ENCODE measurements around the gene GNAS. TPM values are rescaled to one million over a fixed set of nuclear protein-coding genes. Genes with fewer than 3 reads are reported as not detected.

The GNAS gene
- polyA plus RNA-seq, 1 donor (not counting 4 experiments of a cell fraction or from before 2014, with no cell fraction given): 560 TPM

- TF ChIP-seq EZH2 (IDR thresholded peaks at IDR 0.05; ENCODE audit: low read length) (no peak), CTCF (optimal IDR thresholded peaks at IDR 0.05 in 1 of 3, IDR thresholded peaks at IDR 0.05 in 1 of 3, conservative IDR thresholded peaks at IDR 0.05 in 1 of 3; ENCODE audit: extremely low read depth in 1 of 3, insufficient read depth in 2 of 3, low read length in 3 of 3) (no peak)
- no peak for FAIRE-seq
- no peak overlapping the region for H3K9ac ChIP-seq (ENCODE audit: control insufficient read depth, extremely low read depth, insufficient read depth, low read length)
- H4K20me1 ChIP-seq (ENCODE audit: control insufficient read depth, extremely low read depth, insufficient read depth, low read length): no peaks in the 10 kb centered on the region
- no peak overlapping the region for H3K4me3 ChIP-seq (ENCODE audit: control insufficient read depth in 2 of 3, extremely low read depth in 1 of 3, insufficient read depth in 2 of 3, low read depth in 1 of 3, low read length in 3 of 3)
- H2AFZ ChIP-seq (ENCODE audit: control insufficient read depth, low read length): no peak overlapping the region
- H3K9me1 ChIP-seq (ENCODE audit: control insufficient read depth, extremely low read depth, insufficient read depth, low read length): no peaks in the 10 kb centered on the region
- H3K4me1 ChIP-seq (ENCODE audit: control insufficient read depth, extremely low read depth, insufficient read depth, low read length): no peaks in the 10 kb centered on the region
- peaks cover 2% of the 10 kb centered on the region for H3K27me3 ChIP-seq (ENCODE audit: control insufficient read depth, extremely low read depth, insufficient read depth, low read length)
- H3K9me3 ChIP-seq (ENCODE audit: control insufficient read depth, low read depth, low read length): no peaks in the 10 kb centered on the region
- H3K36me3 ChIP-seq (ENCODE audit: control insufficient read depth in 2 of 2, extremely low read depth in 1 of 2, insufficient read depth in 2 of 2, low read length in 2 of 2): no peaks in the 10 kb centered on the region
- DNase-seq (ENCODE audit: low read depth, low spot score): no peak
- H3K79me2 ChIP-seq (ENCODE audit: control insufficient read depth, insufficient read depth, low read length): no peaks in the 10 kb centered on the region
- dilution Hi-C loops (cut with MboI; ENCODE audit: extremely low pct_ligation_motif_present, low sequenced_read_pairs): loop anchor here (25.0 kb wide), 1 partner anchor 349 kb away; no protein-coding TSS in a partner anchor
- no peak overlapping the region for H3K27ac ChIP-seq (ENCODE audit: control insufficient read depth, insufficient read depth, low read length)
- no peak overlapping the region for H3K4me2 ChIP-seq (ENCODE audit: control insufficient read depth, extremely low read depth, insufficient read depth, low read depth, low read length)
Observed at GRCh38 chr20:58863044-58863790, 10.7 kb downstream of the GNAS start.

GRCh38 chr20:58864346-58864745 lies 11.8 kb downstream of the GNAS start:
- H3K36me3 ChIP-seq (ENCODE audit: control insufficient read depth in 2 of 2, extremely low read depth in 1 of 2, insufficient read depth in 2 of 2, low read length in 2 of 2): no peaks in the 10 kb centered on the region
- FAIRE-seq: no peak
- H3K4me2 ChIP-seq (ENCODE audit: control insufficient read depth, extremely low read depth, insufficient read depth, low read depth, low read length): no peak overlapping the region
- dilution Hi-C loops (cut with MboI; ENCODE audit: extremely low pct_ligation_motif_present, low sequenced_read_pairs): loop anchor here (25.0 kb wide), 1 partner anchor 348 kb away; no protein-coding TSS in a partner anchor
- no peak overlapping the region for H3K27ac ChIP-seq (ENCODE audit: control insufficient read depth, insufficient read depth, low read length)
- H3K9ac ChIP-seq (ENCODE audit: control insufficient read depth, extremely low read depth, insufficient read depth, low read length): no peak overlapping the region
- H3K9me3 ChIP-seq (ENCODE audit: control insufficient read depth, low read depth, low read length): no peaks in the 10 kb centered on the region
- no peak overlapping the region for H3K4me3 ChIP-seq (ENCODE audit: control insufficient read depth in 2 of 3, extremely low read depth in 1 of 3, insufficient read depth in 2 of 3, low read depth in 1 of 3, low read length in 3 of 3)
- peaks cover 2% of the 10 kb centered on the region for H3K27me3 ChIP-seq (ENCODE audit: control insufficient read depth, extremely low read depth, insufficient read depth, low read length)
- H2AFZ ChIP-seq (ENCODE audit: control insufficient read depth, low read length): no peak overlapping the region
- no peaks in the 10 kb centered on the region for H3K79me2 ChIP-seq (ENCODE audit: control insufficient read depth, insufficient read depth, low read length)
- DNase-seq (ENCODE audit: low read depth, low spot score): no peak
- no peaks in the 10 kb centered on the region for H3K4me1 ChIP-seq (ENCODE audit: control insufficient read depth, extremely low read depth, insufficient read depth, low read length)
- TF ChIP-seq EZH2 (IDR thresholded peaks at IDR 0.05; ENCODE audit: low read length): no peak
- TF ChIP-seq CTCF (optimal IDR thresholded peaks at IDR 0.05 in 1 of 3, IDR thresholded peaks at IDR 0.05 in 1 of 3, conservative IDR thresholded peaks at IDR 0.05 in 1 of 3; ENCODE audit: extremely low read depth in 1 of 3, insufficient read depth in 2 of 3, low read length in 3 of 3): peak in 2 of 3 experiments; percentile 13 to 30
- no peaks in the 10 kb centered on the region for H3K9me1 ChIP-seq (ENCODE audit: control insufficient read depth, extremely low read depth, insufficient read depth, low read length)
- no peaks in the 10 kb centered on the region for H4K20me1 ChIP-seq (ENCODE audit: control insufficient read depth, extremely low read depth, insufficient read depth, low read length)

Measured in keratinocyte (primary cell).